ENCODE results near the gene TWSG1.

TWSG1 gene

GRCh38 chr18:9387891-9388290, 53.3 kb downstream of the TWSG1 start:
- TF ChIP-seq EP300 (IDR thresholded peaks at IDR 0.05; ENCODE audit: borderline replicate concordance) (no peak), USF1 (IDR thresholded peaks at IDR 0.05) (no peak), CREB1 (IDR thresholded peaks at IDR 0.05; ENCODE audit: low read depth) (no peak), MAX (IDR thresholded peaks at IDR 0.05) (no peak), TAF1 (IDR thresholded peaks at IDR 0.05; ENCODE audit: low read depth) (no peak), CEBPB (IDR thresholded peaks at IDR 0.05) (no peak), RAD21 (IDR thresholded peaks at IDR 0.05; ENCODE audit: low read depth) (no peak), ZBTB7A (IDR thresholded peaks at IDR 0.05; ENCODE audit: low read depth) (no peak), REST (IDR thresholded peaks at IDR 0.05; ENCODE audit: low read depth) (no peak), FOXM1 (IDR thresholded peaks at IDR 0.05; ENCODE audit: borderline replicate concordance, low read depth) (no peak), TEAD4 (IDR thresholded peaks at IDR 0.05) (no peak), TCF12 (IDR thresholded peaks at IDR 0.05; ENCODE audit: low read depth) (no peak)

- no peak for TF ChIP-seq TEAD4 (IDR thresholded peaks at IDR 0.05)
- no peak for TF ChIP-seq REST (IDR thresholded peaks at IDR 0.05; ENCODE audit: low read depth)
- TF ChIP-seq TAF1 (IDR thresholded peaks at IDR 0.05; ENCODE audit: low read depth): no peak
- TF ChIP-seq EGR1 (IDR thresholded peaks at IDR 0.05): no peak
- TF ChIP-seq YY1 (IDR thresholded peaks at IDR 0.05; ENCODE audit: low read depth): no peak
- no peak for TF ChIP-seq RAD21 (IDR thresholded peaks at IDR 0.05; ENCODE audit: low read depth)
- TF ChIP-seq EP300 (IDR thresholded peaks at IDR 0.05; ENCODE audit: borderline replicate concordance): no peak
These were observed 55.1 kb downstream of the TWSG1 start for GRCh38 chr18:9389706-9390105.

- TF ChIP-seq TEAD4 (IDR thresholded peaks at IDR 0.05) (no peak), RAD21 (IDR thresholded peaks at IDR 0.05; ENCODE audit: low read depth) (peak; percentile 30; the same call in 1 of the 2 replicates)
These were observed 58.2 kb downstream of the TWSG1 start for GRCh38 chr18:9392726-9393125.

- TF ChIP-seq ZBTB7A (IDR thresholded peaks at IDR 0.05; ENCODE audit: low read depth): no peak
- TF ChIP-seq TEAD4 (IDR thresholded peaks at IDR 0.05): no peak
- no peak for TF ChIP-seq MAX (IDR thresholded peaks at IDR 0.05)
- TF ChIP-seq NFIC (IDR thresholded peaks at IDR 0.05): no peak
- no peak for TF ChIP-seq FOXM1 (IDR thresholded peaks at IDR 0.05; ENCODE audit: borderline replicate concordance, low read depth)
These were observed 59.5 kb downstream of the TWSG1 start for GRCh38 chr18:9394046-9394445.

- TF ChIP-seq RAD21 (IDR thresholded peaks at IDR 0.05; ENCODE audit: low read depth) (no peak), CEBPB (IDR thresholded peaks at IDR 0.05) (no peak), NFIC (IDR thresholded peaks at IDR 0.05) (no peak), TAF1 (IDR thresholded peaks at IDR 0.05; ENCODE audit: low read depth) (no peak), FOXM1 (IDR thresholded peaks at IDR 0.05; ENCODE audit: borderline replicate concordance, low read depth) (no peak), REST (IDR thresholded peaks at IDR 0.05; ENCODE audit: low read depth) (no peak), ZBTB7A (IDR thresholded peaks at IDR 0.05; ENCODE audit: low read depth) (no peak), MAX (IDR thresholded peaks at IDR 0.05) (no peak), TEAD4 (IDR thresholded peaks at IDR 0.05) (no peak)
These were observed 65.6 kb downstream of the TWSG1 start for GRCh38 chr18:9400197-9400596.

GRCh38 chr18:9401176-9401575, 66.6 kb downstream of the TWSG1 start:
- TF ChIP-seq EP300 (IDR thresholded peaks at IDR 0.05; ENCODE audit: borderline replicate concordance) (no peak), REST (IDR thresholded peaks at IDR 0.05; ENCODE audit: low read depth) (no peak), TAF1 (IDR thresholded peaks at IDR 0.05; ENCODE audit: low read depth) (no peak), EGR1 (IDR thresholded peaks at IDR 0.05) (no peak), USF1 (IDR thresholded peaks at IDR 0.05) (no peak), NFIC (IDR thresholded peaks at IDR 0.05) (no peak), YY1 (IDR thresholded peaks at IDR 0.05; ENCODE audit: low read depth) (no peak), MAX (IDR thresholded peaks at IDR 0.05) (no peak), RAD21 (IDR thresholded peaks at IDR 0.05; ENCODE audit: low read depth) (no peak), CREB1 (IDR thresholded peaks at IDR 0.05; ENCODE audit: low read depth) (no peak), TCF12 (IDR thresholded peaks at IDR 0.05; ENCODE audit: low read depth) (no peak), ZBTB7A (IDR thresholded peaks at IDR 0.05; ENCODE audit: low read depth) (no peak), FOXM1 (IDR thresholded peaks at IDR 0.05; ENCODE audit: borderline replicate concordance, low read depth) (no peak)

Measured in Ishikawa (cell line).